GM21381 (cell line): Measurements from ENCODE around the gene PLS3.

Experiments
- ATAC-seq: cut with Tn5 transposase; IDR thresholded peaks from one replicate; pipeline ENCODE4 v1.9.1; 2021; ENCODE audit warnings: mild to moderate bottlenecking, moderate library complexity; ENCODE audit not compliant: unreplicated experiment

Gene PLS3

GRCh38 chrX:115565888-115566287 is 4.9 kb downstream of the PLS3 start:
- no peak for ATAC-seq

GRCh38 chrX:115571712-115572111 is 10.7 kb downstream of the PLS3 start:
- no peak for ATAC-seq

GRCh38 chrX:115573185-115573584 is 12.2 kb downstream of the PLS3 start:
- no peak for ATAC-seq

DNA sequence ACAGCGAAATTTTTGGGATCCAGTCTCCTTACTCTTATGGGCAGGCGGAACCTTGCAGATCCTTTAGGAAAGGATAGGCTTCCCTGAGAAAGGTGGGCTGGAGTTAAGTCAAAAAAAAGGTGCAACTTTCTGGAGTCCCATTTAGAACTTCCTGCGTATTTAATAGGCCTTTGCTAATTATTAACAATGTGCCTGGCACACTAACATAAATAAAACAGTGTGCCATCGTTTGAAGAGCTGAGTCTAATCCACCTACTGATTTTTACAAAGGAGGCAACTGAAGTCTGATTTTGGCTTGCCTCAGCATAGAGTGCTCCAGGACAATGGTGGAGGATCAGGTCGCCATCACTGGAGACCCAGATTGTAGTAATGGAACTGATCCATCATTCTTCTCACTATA is 15.7 kb downstream of the PLS3 start:
- no peak for ATAC-seq

DNA sequence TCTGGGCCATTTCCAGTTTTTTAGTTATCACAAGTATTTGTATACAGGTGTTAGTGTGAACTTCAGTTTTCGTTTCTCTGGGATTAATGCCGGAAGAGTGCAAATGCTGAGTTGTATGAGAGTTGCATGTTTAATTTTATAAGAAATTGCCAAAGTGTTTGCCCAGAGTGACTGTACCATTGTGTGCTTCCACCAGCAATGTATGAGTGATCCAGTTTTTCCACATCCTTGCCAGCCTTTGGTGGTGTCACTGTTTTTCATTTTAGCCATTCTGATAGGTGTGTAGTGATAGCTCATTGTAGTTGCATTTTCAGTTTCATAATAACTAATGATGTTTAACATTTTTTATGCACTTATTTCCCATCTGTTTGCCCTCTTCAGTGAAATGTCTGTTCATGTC is 18.4 kb downstream of the PLS3 start:
- no peak for ATAC-seq

GRCh38 chrX:115579786-115580294 is 18.9 kb downstream of the PLS3 start:
- ATAC-seq: no peak

DNA sequence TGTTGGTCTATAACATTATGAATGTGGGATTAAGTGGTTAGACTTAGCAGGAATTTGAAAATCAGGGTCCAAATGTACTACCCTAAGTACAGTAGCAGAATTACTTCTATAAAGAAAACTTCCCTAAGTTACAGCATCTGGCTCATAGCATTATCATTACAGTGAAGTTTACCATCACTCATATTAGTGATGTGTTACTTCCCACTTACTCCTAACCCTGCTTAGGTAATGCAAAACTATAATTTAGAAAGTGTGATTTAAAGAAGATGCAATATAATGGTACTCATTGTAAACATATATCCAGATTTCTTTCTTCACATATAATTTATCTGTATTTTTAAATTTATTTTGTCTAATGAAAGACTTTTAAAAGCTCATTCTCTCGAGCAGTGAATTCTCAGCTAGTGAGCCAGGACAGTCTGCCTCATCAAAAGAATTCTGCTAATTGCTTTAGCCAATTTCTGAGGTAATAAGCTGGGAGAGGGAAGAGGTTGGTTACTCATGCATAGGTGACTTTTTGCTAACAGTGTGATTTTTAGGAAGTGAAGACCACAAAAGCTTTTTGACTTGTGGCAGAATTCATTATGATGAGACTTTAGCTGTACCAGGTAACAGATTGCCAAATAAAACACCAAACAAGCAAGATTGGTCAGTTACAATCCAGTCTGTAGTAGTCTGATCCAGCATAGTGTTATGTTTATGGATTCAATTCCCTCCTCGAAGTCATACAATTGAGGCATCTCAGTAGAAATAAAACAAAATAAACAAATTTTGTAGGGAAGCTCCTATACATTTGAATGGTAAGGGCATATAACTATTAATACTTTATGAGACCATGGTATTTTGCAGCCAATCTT is 21.0 kb downstream of the PLS3 start:
- ATAC-seq: no peak

GRCh38 chrX:115582616-115583495 is 21.9 kb downstream of the PLS3 start:
- no peak for ATAC-seq

DNA sequence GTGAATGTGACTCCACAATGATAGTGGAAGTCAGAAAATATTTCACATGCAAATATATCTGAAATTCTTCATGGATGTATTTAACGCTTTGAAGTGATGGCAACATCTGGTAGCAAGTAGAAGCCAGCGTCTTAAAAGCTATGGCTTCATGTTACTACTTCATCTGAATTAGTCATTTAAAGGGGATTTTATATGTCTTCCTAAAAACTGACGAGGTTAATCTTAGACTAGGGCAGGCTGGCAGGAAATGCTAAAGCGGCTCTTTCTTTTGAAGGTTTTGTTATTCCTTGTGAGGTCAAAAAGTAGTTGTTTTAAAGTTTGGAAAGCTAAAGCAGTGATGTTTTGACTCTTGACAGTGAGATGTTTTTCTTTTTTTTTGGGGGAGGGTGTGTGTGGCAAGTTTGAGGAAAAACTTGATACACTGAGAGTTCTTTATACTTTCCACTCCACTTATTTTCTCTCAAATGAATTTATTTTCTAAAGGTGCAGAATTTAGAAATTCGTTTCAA is 22.6 kb downstream of the PLS3 start:
- ATAC-seq: no peak

DNA sequence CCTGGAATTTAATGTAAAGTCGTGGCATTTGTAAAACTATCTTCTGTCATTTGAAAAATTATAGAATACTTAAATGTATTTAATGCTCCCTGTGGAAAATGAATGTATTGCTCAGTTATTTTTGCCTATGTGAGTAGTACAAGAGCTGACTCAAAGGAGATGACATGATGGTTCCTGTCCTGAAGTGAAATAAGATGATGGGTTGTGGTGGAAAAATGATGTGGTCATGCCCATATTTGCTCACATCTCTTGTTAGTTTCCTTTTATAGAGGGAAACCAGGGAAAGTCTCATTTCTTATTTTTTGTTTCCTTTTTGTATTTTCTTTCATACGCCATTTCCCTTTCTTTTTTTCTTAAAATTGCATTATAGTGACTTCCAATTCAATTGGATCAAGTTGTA is 23.7 kb downstream of the PLS3 start:
- ATAC-seq: no peak

DNA sequence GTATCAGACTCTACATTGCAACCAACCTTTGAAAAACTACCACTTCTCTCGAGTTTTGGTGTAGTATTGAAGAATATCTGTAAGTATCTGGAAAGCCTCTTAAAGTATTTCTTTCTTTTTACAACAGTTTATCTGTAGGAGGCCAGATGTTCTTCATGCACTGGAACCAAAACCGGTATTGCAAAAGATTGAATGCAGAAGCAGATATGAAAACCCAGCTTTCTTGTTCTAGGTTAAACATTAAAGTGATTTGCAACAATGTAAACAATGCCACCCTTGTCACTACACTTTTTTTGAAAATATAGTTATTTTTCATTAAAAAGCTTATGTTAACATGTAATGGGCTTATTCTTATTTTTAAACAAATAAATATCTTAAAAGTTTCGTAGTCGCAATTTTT is 27.2 kb downstream of the PLS3 start:
- no peak for ATAC-seq

GRCh38 chrX:115589419-115589818 is 28.4 kb downstream of the PLS3 start:
- ATAC-seq: no peak

- no peak for ATAC-seq
These were observed 30.4 kb downstream of the PLS3 start for GRCh38 chrX:115591420-115591819.

DNA sequence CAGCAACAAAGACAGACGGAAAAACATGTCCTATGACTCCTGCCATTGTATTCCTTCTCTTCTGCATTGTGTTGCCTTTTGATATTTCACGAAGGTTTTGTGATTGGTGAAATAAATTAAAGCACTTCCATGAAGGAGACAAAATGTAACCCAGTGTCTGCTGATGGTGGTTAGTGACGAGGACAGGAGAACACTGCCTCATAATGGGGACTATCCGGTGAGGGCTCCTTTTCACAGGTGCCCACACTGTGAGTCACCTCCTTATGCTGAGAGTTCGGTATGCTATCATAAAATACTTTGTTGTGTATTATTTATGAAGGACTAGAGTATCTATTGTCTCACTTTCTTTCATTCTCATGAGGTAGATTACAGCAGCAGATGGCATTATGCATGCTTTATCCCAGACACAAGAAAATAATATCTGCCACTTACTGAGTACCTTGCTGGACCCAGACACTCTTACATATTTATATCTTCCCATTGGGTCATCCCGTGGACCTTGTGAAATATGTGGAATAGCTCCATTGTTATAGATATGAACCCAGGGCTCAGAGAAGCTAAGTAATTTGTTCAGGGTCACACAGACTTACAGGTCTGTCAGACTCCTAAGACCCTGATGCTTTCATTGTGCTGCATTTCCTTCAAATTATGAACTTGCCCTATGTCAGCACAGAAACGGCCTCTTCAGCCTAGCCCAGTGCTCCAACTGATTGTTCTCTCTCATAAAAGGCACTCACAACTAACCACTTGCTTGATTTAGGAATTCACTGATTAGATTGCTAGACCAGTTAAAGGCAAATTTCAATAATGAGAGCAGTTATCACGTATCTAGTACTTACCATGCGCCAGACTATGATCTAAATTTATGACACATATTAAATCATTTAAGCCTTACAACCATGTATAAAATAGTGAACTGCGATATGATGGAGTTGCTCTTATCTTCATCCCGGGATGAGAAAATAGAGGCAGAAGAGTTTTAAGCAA is 31.2 kb downstream of the PLS3 start:
- no peak for ATAC-seq

GRCh38 chrX:115592997-115593734 is 32.2 kb downstream of the PLS3 start:
- no peak for ATAC-seq

- ATAC-seq: no peak
These were observed 34.1 kb downstream of the PLS3 start for GRCh38 chrX:115595049-115595448.

GRCh38 chrX:115598556-115598955 is 37.6 kb downstream of the PLS3 start:
- no peak for ATAC-seq

DNA sequence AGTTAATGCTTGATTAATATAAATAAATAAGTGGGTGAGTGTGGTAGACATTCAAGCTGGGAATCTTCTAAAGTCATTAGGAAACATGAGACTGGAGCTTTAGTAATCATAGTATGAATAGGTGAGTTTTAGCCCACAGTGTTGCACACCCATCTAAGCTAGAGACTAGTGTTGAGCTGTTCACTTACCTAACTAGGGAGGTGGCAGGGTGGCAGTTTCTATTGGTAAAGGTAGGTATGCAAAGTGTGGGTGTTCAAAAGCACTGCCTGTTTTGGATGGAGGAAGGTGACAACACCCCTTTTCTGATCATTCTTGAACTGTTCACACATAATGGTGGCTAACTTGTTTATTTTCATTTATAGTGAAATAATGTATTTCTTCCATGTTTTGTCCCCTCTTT is 41.3 kb downstream of the PLS3 start:
- no peak for ATAC-seq

- no peak for ATAC-seq
These were observed 41.9 kb downstream of the PLS3 start for GRCh38 chrX:115602729-115603389.
